Keratinocyte (primary cell): ENCODE data around the gene MYL10. TPM values are rescaled to one million over a fixed set of nuclear protein-coding genes. Genes with fewer than 3 reads are reported as not detected.

Experiments used
- DNase-seq: peaks from one replicate; pipeline ENCODE4 v3.0.0-alpha.2; 2011; ENCODE audit warnings: low read depth, missing footprints, low spot score
- FAIRE-seq: peaks from 2 replicates; lab custom pipeline; 2011; peaks lifted over from hg19 to GRCh38; lab: Jason Lieb, UNC
- H2AFZ ChIP-seq: 2 replicates; pipeline ENCODE4 v1.6.0; 2012; ENCODE audit warnings: low read length, control low read depth, inconsistent platforms; ENCODE audit not compliant: control insufficient read depth
- H3K27ac ChIP-seq: 2 replicates; pipeline ENCODE4 v1.5.1; 2011; ENCODE audit warnings: low read length; ENCODE audit not compliant: control insufficient read depth, insufficient read depth
- H3K27me3 ChIP-seq: 3 replicates; pipeline ENCODE4 v1.6.0; 2011; ENCODE audit warnings: low read length; ENCODE audit not compliant: control insufficient read depth, insufficient read depth; ENCODE audit errors: extremely low read depth
- H3K36me3 ChIP-seq, 2 experiments: 2 replicates in 1 of 2; 3 replicates in 1 of 2; pipeline ENCODE4 v1.5.1; 2011; ENCODE audit warnings: low read length in 2 of 2, mild to moderate bottlenecking in 1 of 2; ENCODE audit not compliant: control insufficient read depth in 2 of 2, insufficient read depth in 2 of 2; ENCODE audit errors: extremely low read depth in 1 of 2
- H3K4me1 ChIP-seq: 3 replicates; pipeline ENCODE4 v1.5.1; 2011; ENCODE audit warnings: low read length; ENCODE audit not compliant: control insufficient read depth, insufficient read depth; ENCODE audit errors: extremely low read depth
- H3K4me2 ChIP-seq: 3 replicates; pipeline ENCODE4 v1.6.0; 2011; ENCODE audit warnings: low read depth, low read length; ENCODE audit not compliant: control insufficient read depth, insufficient read depth; ENCODE audit errors: extremely low read depth
- H3K4me3 ChIP-seq, 3 experiments: fragments of 200-600 bp in 1 of 3; sonication (generic) in 1 of 3; 2 replicates in 2 of 3; 3 replicates in 1 of 3; pipeline ENCODE4 v1.5.1; 2011 to 2016; ENCODE audit warnings: low read length in 3 of 3, mild to moderate bottlenecking in 3 of 3, control low read depth in 2 of 3, inconsistent platforms in 1 of 3, low read depth in 1 of 3, mixed read lengths in 1 of 3, mixed run types in 1 of 3, moderate library complexity in 1 of 3; ENCODE audit not compliant: control insufficient read depth in 2 of 3, insufficient read depth in 2 of 3; ENCODE audit errors: extremely low read depth in 1 of 3
- H3K79me2 ChIP-seq: 2 replicates; pipeline ENCODE4 v1.6.0; 2012; ENCODE audit warnings: low read length; ENCODE audit not compliant: control insufficient read depth, insufficient read depth
- H3K9ac ChIP-seq: 3 replicates; pipeline ENCODE4 v1.6.0; 2011; ENCODE audit warnings: low read length; ENCODE audit not compliant: control insufficient read depth, insufficient read depth; ENCODE audit errors: extremely low read depth
- H3K9me1 ChIP-seq: 3 replicates; pipeline ENCODE4 v1.6.0; 2011; ENCODE audit warnings: low read length; ENCODE audit not compliant: control insufficient read depth, insufficient read depth; ENCODE audit errors: extremely low read depth
- H3K9me3 ChIP-seq: 2 replicates; pipeline ENCODE4 v1.5.1; 2012; ENCODE audit warnings: low read depth, low read length; ENCODE audit not compliant: control insufficient read depth
- H4K20me1 ChIP-seq: 3 replicates; pipeline ENCODE4 v1.6.0; 2011; ENCODE audit warnings: low read length; ENCODE audit not compliant: control insufficient read depth, insufficient read depth; ENCODE audit errors: extremely low read depth
- EZH2 ChIP-seq: IDR thresholded peaks from one replicate; pipeline ENCODE4 v1.6.1; 2012; ENCODE audit warnings: inconsistent platforms, mild to moderate bottlenecking, low read length, moderate library complexity
- dilution Hi-C: fragments of 300-500 bp; cut with MboI; formaldehyde crosslinking; loops from one replicate; pipeline ENCODE4 v1.7.0; 2020; ENCODE audit warnings: low sequenced_read_pairs; ENCODE audit not compliant: extremely low pct_ligation_motif_present
- polyA plus RNA-seq, 5 experiments: library from polyadenylated mRNA; depleted of rRNA in 3 of 5; stranded (reverse) in 3 of 5; stranded (forward) in 1 of 5; unstranded in 1 of 5; fragments of >200 nt; gene quantifications; 1 replicate in 1 of 5; 2 replicates in 3 of 5; 3 replicates in 1 of 5; pipeline versions ENCODE4 v1.2.1 to v1.2.3, GENCODE V29; 2011 to 2012; ENCODE audit warnings: missing spikeins in 2 of 5, low read depth in 1 of 5, low replicate concordance in 1 of 5
- TF ChIP-seq, protein P1 (sequence below), 3 experiments: IDR thresholded peaks in 1 of 3; conservative IDR thresholded peaks in 1 of 3; optimal IDR thresholded peaks in 1 of 3; 2 replicates in 2 of 3; 3 replicates in 1 of 3; pipeline versions ENCODE3 to v1.5.1; 2011; ENCODE audit warnings: low read length in 3 of 3, mild to moderate bottlenecking in 3 of 3, moderate library complexity in 2 of 3, control low read depth in 1 of 3, inconsistent platforms in 1 of 3; ENCODE audit not compliant: insufficient read depth in 2 of 3; ENCODE audit errors: extremely low read depth in 1 of 3

The MYL10 gene
- polyA plus RNA-seq, 1 donor (not counting 4 experiments of a cell fraction or from before 2014, with no cell fraction given) = not detected

DNA sequence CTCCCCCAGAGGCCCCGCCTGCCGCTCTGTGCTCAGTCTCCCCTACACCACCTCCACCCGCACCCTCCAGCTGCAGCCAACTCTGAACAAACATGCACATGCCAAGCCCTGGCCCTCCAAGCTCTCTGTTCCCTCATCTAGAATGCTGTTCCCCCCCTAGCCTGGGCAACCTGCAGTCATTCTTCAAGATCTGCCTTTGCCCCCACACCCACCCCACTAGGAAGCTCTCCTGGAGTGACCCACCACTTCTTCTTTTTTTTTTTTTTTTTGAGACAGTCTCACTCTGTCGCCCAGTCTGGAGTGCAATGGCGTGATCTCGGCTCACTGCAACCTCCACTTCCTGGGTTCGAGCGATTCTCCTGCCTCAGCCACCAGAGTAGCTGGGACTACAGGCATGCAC lies 13.7 kb downstream of the MYL10 start:
- no peaks in the 10 kb centered on the region for H4K20me1 ChIP-seq

DNA sequence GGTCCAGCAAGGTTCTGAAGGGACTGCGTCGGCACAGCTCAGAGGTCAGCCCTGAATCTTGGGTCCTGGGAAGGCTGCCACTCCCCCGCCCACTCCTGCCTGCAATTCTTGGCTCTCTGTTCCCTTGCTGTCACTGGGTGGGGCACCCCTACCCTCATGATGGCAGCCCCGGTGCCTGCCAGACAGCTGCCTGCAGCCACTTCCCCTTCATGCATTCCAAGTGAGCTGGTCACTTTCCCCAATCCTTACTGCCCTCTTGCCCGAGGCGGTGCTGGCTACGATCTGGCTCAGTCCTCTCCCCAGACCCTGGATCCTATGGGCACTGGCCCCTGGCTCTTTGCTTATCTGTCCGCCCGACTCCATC lies 14.2 kb downstream of the MYL10 start:
- Histone ChIP-seq H3K4me3 (no peak overlapping the region), H3K27ac (no peak overlapping the region), H3K36me3 (no peaks in the 10 kb centered on the region), H3K9me1 (no peaks in the 10 kb centered on the region), H3K27me3 (peaks cover 33% of the 10 kb centered on the region), H3K9me3 (no peaks in the 10 kb centered on the region), H4K20me1 (no peaks in the 10 kb centered on the region), H3K4me2 (no peak overlapping the region), H2AFZ (no peak overlapping the region), H3K4me1 (no peaks in the 10 kb centered on the region), H3K9ac (no peak overlapping the region), H3K79me2 (no peaks in the 10 kb centered on the region)
- dilution Hi-C loops = no loop called here
- DNase-seq (no peak), FAIRE-seq (no peak)
- TF ChIP-seq, protein P1, sequence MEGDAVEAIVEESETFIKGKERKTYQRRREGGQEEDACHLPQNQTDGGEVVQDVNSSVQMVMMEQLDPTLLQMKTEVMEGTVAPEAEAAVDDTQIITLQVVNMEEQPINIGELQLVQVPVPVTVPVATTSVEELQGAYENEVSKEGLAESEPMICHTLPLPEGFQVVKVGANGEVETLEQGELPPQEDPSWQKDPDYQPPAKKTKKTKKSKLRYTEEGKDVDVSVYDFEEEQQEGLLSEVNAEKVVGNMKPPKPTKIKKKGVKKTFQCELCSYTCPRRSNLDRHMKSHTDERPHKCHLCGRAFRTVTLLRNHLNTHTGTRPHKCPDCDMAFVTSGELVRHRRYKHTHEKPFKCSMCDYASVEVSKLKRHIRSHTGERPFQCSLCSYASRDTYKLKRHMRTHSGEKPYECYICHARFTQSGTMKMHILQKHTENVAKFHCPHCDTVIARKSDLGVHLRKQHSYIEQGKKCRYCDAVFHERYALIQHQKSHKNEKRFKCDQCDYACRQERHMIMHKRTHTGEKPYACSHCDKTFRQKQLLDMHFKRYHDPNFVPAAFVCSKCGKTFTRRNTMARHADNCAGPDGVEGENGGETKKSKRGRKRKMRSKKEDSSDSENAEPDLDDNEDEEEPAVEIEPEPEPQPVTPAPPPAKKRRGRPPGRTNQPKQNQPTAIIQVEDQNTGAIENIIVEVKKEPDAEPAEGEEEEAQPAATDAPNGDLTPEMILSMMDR (optimal IDR thresholded peaks at IDR 0.05 in 1 of 3, IDR thresholded peaks at IDR 0.05 in 1 of 3, conservative IDR thresholded peaks at IDR 0.05 in 1 of 3; ENCODE audit: extremely low read depth in 1 of 3, insufficient read depth in 2 of 3, low read length in 3 of 3) = no peak
- no peak for TF ChIP-seq EZH2

More for the DNA sequence above, 13.7 kb downstream of the MYL10 start:
- H3K4me1 ChIP-seq = no peaks in the 10 kb centered on the region
- no peak overlapping the region for H3K9ac ChIP-seq
- no peak overlapping the region for H3K27ac ChIP-seq
- DNase-seq = no peak
- H3K27me3 ChIP-seq = peaks cover 33% of the 10 kb centered on the region
- no peaks in the 10 kb centered on the region for H3K36me3 ChIP-seq
- no peak overlapping the region for H3K4me2 ChIP-seq
- dilution Hi-C loops = no loop called here
- TF ChIP-seq, protein P1 (optimal IDR thresholded peaks at IDR 0.05 in 1 of 3, IDR thresholded peaks at IDR 0.05 in 1 of 3, conservative IDR thresholded peaks at IDR 0.05 in 1 of 3; ENCODE audit: extremely low read depth in 1 of 3, insufficient read depth in 2 of 3, low read length in 3 of 3) = no peak
- no peak for TF ChIP-seq EZH2
- FAIRE-seq = no peak
- no peaks in the 10 kb centered on the region for H3K9me3 ChIP-seq
- no peak overlapping the region for H2AFZ ChIP-seq
- no peak overlapping the region for H3K4me3 ChIP-seq
- no peaks in the 10 kb centered on the region for H3K9me1 ChIP-seq
- no peaks in the 10 kb centered on the region for H3K79me2 ChIP-seq
